GM19023 (cell line): ENCODE results near the gene PFN4.
A peak's percentile ranks its signal among the peaks of the same experiment; 100 is the strongest.
"Not testable (repeated sequence)": the region's sequence is repeated elsewhere in the genome, so short reads cannot be mapped to it uniquely, and the experiment has no call there.

ENCODE experiments used
- ATAC-seq: cut with Tn5 transposase; IDR thresholded peaks from one replicate; pipeline ENCODE4 v1.9.1; 2021; ENCODE audit warnings: mild to moderate bottlenecking, moderate library complexity; ENCODE audit not compliant: unreplicated experiment

The PFN4 gene, protein sequence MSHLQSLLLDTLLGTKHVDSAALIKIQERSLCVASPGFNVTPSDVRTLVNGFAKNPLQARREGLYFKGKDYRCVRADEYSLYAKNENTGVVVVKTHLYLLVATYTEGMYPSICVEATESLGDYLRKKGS

DNA sequence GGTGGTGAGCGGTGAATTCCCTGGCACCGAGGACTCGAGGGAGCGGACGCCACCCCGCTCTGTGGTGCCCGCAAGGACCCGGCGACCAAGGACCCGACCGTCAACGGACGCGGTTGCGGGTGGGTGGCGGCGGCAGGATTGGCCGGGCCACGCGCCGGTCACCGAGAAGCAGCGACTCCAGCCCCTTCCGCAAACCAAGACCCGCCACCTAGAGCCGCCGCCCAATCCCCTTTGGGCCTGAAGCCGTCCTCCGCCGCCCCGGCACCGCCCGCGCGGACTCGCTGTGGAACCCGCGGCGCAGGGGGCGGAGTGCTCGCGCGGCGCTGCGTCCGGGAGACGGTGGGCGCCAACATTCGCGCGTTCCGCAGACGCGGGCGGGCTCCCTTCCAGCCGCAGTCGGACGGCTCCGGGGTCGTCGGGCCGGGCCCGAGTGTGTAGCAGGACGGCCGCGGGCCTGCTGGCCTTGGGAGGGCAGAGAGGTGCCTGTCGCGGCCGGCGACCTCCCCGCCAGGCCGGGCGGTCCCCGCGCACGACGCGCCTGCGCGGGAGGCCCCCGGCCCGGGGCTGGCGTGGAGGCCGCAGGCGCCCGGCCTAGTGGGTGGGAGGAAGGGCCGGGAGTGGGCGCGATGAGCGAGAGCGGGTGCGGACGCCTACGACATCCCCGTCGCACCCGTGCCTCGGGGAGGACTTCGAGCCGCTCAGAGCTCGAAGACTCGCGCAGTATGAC, at the start of gene PFN4, which contains the start of gene FAM228B:
TSS of gene PFN4 (minus strand) at position 140 of the 727 bp plus-strand sequence. CDS start 799 bp downstream, outside the sequence.
TSS of gene FAM228B (plus strand) at position 275 of the 727 bp plus-strand sequence. CDS start 893 bp downstream, outside the sequence.
- ATAC-seq = peak; percentile 90

- ATAC-seq = no peak
Observed at GRCh38 chr2:24169023-24169422, 45.9 kb upstream of the PFN4 start.

DNA sequence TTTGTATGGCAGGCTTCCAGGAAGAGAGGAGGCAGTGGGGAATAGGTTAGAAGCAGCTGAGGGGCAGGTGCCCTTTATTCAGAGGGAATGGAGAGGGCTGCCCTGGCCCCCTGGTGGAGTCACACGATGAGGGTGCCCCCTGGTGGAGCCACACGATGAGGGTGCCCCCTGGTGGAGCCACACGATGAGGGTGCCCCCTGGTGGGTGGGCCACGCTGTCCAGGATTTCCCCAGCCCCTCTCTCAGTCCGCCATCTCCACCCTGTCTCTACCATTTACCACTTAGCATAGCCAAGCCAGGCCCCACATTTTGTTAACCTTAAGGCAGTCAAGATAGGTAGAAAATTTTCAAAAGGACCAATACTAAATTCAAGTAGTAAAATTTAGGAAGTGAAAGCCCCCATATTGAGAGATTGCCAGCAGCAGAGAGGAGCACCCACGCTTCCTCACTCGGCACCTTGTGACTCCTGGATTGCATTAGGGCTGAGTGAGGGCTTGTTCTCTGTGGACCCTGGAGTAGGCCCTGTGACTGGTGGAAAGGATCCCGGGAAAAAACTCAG, 41.4 kb upstream of the PFN4 start:
- peak; percentile 80 for ATAC-seq

GRCh38 chr2:24163601-24164000, 40.5 kb upstream of the PFN4 start:
- ATAC-seq = no peak

- ATAC-seq = no peak
Observed at GRCh38 chr2:24163186-24163585, 40.1 kb upstream of the PFN4 start.

GRCh38 chr2:24162494-24162893, 39.4 kb upstream of the PFN4 start:
- ATAC-seq = no peak

GRCh38 chr2:24160761-24161160, 37.6 kb upstream of the PFN4 start:
- ATAC-seq = no peak

DNA sequence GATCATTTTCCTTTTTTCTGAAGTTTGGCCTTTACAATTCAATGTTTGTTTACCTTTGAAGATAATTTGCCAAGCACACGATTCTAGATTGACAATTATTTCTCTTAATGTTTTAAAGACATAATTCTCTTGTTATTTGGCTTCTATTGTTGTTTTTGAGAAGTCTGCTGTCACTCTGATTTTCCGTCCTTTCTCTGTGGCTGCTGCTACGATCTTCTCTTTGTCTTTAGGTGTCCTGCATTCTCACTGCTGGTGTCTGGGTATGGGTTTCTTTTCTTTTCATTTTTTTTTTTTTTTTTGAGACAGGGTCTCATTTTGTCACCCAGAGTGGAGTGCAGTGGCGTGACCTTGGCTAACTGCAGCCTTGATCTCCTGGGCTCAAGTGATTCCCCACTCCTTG, 36.6 kb upstream of the PFN4 start:
- no peak for ATAC-seq

- no peak for ATAC-seq
Observed at GRCh38 chr2:24158131-24158530, 35.0 kb upstream of the PFN4 start.

DNA sequence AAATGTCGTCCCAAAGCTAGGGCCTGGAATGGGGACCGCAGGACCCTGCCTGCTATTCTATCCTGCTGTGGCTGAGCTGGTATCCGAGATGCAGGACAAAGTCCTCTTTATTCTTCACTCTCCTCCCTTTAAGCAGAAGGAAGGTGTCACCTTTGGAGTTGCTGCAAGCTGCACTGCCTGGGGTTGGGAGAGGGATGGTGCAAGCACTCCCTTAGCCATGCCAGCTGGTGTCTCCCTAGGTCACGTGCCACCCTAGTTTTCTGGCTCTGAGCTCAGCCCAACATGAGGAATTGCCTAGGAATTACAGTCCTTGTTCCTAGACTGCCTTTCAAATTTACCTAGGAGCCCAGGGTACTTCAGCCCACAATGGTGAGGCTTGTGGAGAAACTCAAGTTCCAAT, 30.3 kb upstream of the PFN4 start:
- ATAC-seq = no peak

DNA sequence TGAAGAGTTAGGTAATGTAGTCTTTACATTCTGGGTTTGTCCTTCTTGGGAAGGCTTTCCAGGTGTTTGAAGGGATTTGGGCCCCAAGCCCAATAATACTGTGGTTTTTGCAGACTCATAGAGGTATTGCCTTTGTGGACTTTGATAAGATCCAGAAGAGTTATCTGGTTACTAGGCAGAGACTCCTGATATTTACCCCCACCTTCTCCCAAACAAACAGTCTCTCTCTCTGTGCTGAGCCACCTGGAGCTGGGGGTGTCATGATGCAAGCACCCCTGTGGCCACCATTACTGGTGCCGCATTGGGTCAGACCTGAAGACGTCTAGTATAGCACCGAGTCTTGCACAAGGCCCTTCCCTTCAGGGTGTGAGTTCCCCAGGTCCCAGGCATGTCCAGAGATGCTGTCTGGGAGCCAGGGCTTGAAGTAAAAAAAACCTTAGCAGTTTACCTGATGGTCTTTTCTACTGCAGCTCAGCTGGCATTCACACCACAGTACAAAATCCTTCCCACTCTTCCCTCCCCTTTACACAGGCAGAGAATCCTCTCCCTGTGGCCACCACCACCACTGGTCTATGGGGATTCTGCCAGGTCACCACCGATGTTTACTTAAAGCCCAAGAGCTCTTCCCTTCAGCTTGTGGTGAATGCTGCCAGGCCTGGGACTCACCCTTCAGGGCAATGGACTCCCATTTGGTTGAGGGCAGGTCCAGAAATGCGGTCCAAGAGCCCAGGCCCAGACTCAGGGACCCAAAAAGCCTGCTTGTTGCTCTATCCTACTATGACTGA, 29.5 kb upstream of the PFN4 start:
- no peak for ATAC-seq

DNA sequence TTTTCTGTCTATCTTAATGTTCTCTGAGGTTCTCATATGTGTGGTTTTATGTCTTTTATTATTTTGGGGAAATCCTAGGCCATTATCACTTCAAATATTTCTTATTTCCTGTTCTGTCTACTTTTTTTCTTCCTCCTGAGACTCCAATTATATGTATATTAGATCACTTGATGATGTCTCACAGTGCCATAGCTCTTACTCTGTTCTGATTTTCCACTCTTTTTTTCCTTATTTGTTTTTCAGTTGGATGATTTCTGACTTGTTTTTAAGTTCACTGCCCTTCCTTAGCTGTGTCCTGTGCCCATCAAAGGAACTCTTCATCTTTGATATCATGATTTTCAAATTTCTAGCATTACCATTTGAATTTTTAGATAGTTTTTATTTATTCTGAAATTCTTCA, 24.2 kb upstream of the PFN4 start:
- no peak for ATAC-seq

DNA sequence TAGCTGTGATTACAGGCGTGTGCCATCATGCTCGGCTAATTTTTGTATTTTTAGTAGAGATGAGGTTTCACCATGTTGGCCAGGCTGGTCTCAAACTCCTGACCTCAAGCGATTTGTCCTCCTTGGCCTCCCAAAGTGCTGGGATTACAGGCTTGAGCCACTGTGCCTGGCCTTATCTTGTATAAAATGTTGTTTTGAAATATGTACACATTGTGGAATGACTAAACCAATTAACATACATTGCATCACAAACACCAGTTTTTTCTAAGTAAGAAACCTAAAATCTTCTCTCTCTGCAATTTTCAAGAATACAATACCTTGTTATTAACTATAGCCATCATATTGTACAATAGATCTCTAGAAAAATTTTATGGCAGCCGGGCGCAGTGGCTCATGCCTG, 17.2 kb upstream of the PFN4 start:
- not testable (repeated sequence) for ATAC-seq

DNA sequence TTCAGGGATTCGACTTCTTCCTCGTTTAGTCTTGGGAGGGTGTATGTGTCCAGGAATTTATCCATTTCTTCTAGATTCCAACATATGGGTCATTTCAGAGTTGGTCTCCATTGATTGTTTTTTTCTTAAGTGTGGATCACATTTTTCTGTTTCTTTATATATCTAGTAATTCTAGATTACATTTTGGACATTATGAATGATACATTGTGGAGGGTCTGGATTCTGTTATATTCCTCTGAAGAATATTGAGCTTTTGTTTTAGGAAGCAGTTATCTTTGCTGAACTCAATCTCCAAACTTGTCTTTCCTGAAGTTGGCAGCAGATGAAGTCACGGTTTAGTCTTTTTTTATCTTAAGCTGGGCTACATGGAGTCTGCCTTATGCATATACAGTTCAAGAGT, 9.4 kb upstream of the PFN4 start:
- no peak for ATAC-seq

DNA sequence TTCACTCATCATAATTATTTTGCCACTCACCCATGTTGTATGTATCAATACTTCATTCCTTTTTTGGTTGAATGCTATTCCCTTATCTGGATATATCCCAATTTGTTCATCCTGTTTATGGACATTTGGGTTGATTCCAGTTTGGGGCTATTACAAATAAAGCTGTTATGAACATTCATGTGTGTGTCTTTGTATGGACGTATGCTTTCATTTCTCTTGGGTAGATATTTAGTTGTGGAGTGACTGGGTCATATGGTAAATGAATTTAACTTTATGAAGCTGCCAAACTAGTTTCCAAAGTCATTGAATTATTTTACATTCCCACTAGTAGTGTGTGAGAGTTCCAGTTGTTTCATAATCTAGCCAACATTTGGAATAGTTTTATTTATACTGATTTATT, 2.8 kb upstream of the PFN4 start:
- no peak for ATAC-seq

GRCh38 chr2:24123922-24124580, 917 bp upstream of the PFN4 start:
- ATAC-seq = peak; percentile 4

DNA sequence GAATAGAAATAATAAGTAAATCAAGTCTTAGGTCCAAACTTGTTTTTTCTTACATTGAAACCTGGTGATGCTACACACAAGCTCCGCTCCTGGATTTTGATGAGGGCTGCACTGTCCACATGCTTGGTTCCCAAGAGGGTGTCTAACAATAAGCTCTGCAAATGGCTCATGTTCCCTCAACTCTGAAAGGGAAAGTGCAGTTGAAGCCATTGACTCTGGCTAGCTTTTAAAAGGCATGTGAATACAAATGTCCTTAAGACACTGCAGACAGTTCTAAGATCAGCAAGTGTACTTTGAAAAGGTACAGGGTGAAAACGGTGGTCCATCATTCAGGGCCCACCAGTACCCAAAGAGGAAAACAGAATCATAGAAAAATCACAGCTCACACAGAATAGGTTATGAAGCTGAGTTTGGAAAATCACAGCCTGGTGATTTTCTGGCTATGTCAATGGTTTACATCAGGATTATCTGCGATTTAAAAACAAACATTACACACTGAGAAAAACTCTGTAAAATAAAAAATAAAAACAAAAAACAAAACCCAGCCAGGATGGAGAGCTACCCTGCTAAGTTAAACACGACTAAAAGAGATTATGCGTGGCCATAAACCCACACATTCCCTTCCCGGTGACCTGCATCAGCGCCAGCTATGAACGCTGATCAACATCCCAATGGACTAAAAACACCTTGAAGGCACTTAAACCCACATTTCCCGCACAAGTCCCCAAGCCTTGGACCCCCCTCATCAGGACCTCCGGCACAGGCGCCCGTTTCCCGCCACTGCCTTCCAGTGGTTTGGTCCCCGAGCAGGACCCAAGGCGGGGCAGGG, 554 bp downstream of the PFN4 start:
- no peak for ATAC-seq

DNA sequence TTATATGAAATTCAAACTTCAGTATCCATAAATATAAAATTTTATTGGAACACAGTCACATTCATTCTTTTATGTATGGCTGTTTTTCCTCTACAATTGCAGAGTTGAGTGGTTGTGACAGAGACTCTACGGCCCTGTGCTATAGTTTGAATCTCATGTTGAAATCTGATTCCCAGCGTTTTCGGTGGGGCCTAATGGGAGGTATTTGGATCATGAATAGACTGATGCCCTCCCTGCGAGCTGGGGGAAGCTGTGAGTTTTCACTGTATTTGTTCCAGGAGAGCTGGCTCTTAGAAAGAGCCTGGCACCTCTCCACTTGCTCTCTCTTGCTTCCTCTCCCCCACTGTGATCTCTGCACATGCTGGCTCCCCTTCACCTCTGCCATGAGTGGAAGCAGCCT, 1.7 kb downstream of the PFN4 start:
- ATAC-seq = no peak

DNA sequence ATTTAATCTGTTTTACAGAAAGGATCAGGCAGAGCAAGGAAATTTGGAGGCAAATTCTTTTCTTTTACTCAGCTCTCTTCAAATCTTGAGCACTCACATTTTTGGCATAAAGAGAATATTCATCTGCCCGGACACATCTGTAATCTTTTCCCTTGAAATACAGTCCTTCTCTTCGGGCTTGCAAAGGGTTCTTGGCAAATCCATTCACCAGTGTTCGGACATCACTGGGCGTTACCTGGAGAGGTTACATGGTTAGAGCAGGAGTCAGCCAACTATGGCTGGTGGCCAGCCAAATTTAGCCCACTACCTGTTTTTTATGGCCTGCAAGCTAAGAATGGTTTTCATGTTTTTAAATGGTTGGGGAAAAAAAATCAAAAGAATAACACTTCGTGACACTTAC, 2.1 kb downstream of the PFN4 start:
- ATAC-seq = no peak

DNA sequence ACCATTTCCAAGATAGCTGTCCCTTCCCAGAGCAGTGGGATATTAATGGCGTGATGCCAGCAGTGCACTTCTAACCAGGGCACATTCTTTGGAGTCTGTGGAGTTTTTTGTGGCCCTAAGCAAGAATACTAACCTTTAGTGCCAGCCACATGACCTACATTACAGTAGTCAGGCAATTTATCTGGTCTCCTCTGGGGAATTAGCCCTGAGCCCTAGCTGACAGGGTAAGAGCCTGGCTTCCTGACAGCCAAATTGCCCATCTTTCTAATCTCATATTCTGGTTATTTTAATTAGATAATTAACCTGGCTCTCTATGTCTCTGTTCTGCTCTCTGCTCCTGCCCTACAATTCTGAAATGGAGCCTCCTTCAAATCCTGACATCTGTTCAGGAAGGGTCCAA, 5.2 kb downstream of the PFN4 start:
- ATAC-seq = no peak
